IPS-18c (cell line): Measurements from ENCODE around the gene DHRSX.
"Not testable (repeated sequence)": the region's sequence is repeated elsewhere in the genome, so short reads cannot be mapped to it uniquely, and the experiment has no call there.

ENCODE experiments used
- H3K4me3 ChIP-seq: 2 replicates; pipeline ENCODE4 v1.7.0; 2013; ENCODE audit warnings: low read depth, mild to moderate bottlenecking, low read length, moderate library complexity; ENCODE audit not compliant: insufficient read depth
- H3K9me3 ChIP-seq: one replicate; pipeline ENCODE4 v1.6.1; 2013; ENCODE audit warnings: mild to moderate bottlenecking, low read length, moderate library complexity; ENCODE audit not compliant: control insufficient read depth, insufficient read depth

Gene DHRSX

GRCh38 chrX:2226182-2226581 is 274.6 kb downstream of the DHRSX start:
- Histone ChIP-seq H3K4me3 (no peak overlapping the region), H3K9me3 (no peaks in the 10 kb centered on the region)

DNA sequence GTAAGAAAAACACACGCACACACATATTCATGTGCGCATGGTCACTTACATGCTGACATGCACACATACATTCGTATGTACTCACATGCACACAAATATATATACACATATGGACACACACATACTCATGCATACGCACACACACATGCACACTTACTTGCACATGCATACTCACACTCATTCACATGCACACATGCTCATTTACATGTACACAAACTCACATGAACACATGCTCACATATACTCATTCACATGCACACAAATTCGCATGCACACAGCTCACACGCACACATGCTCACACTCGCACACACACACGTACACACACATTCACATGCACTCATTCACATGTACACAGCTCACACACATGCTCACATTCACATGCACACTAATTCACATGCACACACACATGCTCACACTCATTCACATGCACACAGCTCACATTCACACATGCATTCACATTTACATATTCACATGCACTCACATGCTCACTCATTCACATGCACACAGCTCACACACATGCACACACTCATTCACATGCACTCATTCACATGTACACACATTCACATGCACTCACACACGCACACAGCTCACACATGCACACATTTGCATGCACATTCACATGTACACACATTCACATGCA is 276.1 kb downstream of the DHRSX start:
- Histone ChIP-seq H3K9me3 (peaks cover 3% of the 10 kb centered on the region), H3K4me3 (no peak overlapping the region)

DNA sequence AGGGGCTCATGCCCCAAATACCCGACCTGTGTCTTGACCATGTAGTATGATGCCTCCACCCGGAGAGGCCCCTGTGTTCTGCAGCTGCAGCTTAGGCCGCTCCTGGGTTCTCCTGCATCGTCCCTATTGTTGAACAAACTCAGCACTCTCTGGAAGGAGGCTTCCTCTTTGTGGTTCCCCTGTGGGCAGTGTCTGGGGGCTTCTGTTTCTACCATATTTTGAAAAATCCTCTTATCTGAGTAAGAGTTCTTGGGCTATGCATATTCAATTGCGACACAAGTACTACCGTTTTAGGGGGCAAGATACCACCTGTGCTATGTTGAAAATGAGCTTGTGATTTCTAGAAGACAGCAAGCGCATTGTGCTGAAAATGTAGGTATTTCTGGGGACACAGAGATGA is 276.6 kb downstream of the DHRSX start:
- peaks cover 4% of the 10 kb centered on the region for H3K9me3 ChIP-seq
- no peak overlapping the region for H3K4me3 ChIP-seq

DNA sequence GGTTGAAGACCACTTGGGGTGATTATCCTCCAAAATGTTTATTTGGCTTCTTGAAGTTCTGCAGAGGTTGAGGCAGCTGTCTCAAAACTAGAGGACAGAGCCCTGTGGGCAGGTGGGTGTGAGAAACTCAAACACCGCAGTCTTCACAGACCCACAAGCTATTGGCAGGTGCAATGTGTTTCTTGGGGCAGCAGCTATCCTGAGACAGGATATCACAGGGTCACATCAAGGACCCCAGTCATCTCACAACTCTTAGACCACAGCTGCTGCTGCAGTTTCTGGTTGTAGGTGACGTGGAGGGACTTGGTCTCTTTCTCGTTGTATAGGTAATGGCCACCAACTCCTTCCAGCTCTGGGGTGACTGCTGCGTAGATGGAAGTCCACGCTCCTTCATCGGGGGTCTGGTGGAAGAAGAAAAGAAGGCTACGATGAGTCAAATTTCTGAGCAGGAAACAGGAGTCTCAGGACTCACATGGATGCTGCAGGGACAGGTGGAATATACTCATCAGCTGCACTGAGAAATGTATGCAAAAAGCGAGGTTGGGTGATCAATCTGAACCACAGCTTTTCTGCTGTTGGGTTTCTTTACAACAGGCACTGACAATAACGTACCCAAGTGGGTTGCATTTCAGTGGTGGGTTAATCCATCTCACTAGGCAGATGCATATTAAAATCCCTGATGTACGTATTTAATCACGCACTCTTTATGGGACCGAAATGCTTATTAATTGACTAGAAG is 279.8 kb downstream of the DHRSX start:
- Histone ChIP-seq H3K4me3 (no peak overlapping the region), H3K9me3 (peaks cover 9% of the 10 kb centered on the region)

- peaks cover 10% of the 10 kb centered on the region for H3K9me3 ChIP-seq
Measured at GRCh38 chrX:2220296-2220695, 280.5 kb downstream of the DHRSX start.

DNA sequence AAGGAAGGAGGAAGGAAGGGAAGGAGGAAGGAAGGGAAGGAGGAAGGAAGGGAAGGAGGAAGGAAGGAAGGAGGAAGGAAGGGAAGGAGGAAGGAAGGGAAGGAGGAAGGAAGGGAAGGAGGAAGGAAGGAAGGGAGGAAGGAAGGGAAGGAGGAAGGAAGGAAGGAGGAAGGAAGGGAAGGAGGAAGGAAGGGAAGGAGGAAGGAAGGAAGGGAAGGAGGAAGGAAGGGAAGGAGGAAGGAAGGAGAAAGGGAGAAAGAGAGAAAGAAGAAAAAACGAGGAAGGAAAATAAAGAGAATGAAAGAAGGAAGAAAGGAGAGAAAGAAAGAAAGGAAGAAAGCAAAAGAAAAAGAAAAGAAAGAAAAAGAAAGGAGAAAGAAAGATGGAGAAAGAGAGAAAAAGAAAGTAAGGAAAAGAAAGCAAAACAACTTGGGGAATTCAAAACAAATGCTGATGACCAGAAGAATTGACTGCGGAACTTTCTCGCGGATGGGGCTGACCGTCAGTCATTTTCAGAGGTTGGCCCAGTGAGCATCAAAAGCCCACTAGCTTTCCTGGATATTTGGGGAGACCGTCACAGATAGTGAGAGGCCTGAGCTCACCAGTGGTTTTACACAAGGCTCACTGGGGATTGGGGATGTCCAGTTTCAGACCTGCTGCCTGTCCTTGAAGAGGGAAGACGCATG is 286.5 kb downstream of the DHRSX start:
- not testable (repeated sequence) for H3K9me3 ChIP-seq, H3K4me3 ChIP-seq

More at GRCh38 chrX:2220296-2220695, 280.5 kb downstream of the DHRSX start:
- no peak overlapping the region for H3K4me3 ChIP-seq

GRCh38 chrX:2211667-2212066 is 289.1 kb downstream of the DHRSX start:
- H3K4me3 ChIP-seq, result not testable (repeated sequence)

DNA sequence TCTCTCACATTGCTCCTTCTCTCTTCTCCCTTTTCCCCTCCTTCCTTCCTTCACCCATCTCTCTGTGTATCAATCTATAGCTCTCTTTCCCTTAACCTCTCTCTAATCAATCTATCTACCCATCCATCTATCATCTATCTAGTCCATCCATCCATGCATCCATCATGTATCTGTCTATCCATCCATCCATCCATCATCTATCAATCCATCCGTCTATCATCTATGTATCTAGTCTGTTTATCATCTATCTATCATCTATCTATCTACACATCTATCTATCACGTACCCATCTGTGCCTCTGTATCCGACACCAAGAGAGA is 307.5 kb downstream of the DHRSX start:
- peaks cover 8% of the 10 kb centered on the region for H3K9me3 ChIP-seq

More at GRCh38 chrX:2211667-2212066, 289.1 kb downstream of the DHRSX start:
- H3K9me3 ChIP-seq, result not testable (repeated sequence)

GRCh38 chrX:2192584-2193272 is 308.0 kb downstream of the DHRSX start:
- H3K9me3 ChIP-seq, result peaks cover 8% of the 10 kb centered on the region

More for the DNA sequence above, 307.5 kb downstream of the DHRSX start:
- H3K4me3 ChIP-seq, result no peak overlapping the region

GRCh38 chrX:2188840-2189239 is 311.9 kb downstream of the DHRSX start:
- Histone ChIP-seq H3K4me3 (no peak overlapping the region), H3K9me3 (peaks cover 8% of the 10 kb centered on the region)

More at GRCh38 chrX:2192584-2193272, 308.0 kb downstream of the DHRSX start:
- no peak overlapping the region for H3K4me3 ChIP-seq

DNA sequence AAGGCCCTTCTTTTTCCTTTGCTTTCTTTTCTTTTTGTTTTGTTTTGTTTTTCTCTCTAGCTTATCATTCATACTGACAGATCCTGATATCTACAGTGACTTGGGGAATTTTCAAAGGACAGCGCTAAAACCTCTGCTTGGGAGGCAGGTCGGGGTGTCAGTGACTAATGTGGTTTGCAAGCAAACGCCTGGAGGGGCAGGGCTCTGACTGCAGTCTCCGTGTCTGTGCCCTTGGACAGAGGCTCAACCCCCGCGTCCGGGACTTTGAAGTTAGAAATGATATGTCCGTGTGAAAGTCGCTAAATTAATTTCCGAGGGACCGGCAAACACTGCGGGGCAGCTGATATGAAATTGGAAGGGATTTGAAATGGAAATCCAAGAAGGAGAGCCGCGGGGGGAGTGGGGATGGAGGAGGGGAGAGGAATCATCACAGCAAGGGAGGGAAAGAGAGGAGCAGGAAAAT is 312.4 kb downstream of the DHRSX start:
- Histone ChIP-seq H3K9me3 (peaks cover 8% of the 10 kb centered on the region), H3K4me3 (no peak overlapping the region)

DNA sequence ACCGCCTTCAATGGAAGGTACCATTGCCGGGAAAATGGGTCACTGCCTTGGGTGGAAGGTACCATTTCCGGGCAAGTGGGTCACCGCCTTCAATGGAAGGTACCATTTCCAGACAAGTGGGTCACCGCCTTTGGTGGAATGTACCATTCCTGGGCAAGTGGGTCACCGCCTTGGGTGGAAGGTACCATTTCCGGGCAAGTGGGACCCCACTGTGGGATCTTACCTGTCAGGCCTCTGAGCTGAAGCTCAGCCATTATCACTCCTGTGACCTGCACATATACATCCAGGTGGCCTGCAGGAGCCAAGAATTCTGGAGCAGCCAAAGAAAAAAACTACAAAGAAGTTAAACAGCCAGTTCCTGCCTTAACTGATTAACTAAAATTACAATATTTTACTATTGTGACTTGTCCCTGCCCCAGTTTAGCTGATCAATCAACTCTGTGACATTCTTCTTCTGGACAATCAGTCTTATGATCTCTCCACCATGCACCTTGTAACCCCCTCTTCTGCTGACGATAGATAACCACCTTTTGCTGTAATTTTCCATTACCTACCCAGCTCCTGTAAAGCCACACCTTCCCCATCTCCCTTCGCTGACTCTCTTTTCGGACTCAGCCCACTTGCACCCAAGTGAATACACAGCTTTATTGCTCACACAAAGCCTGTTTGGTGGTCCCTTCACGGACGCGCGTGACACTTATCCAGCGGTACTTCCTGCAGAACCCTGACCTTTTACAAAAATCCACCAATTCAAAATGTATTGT is 313.2 kb downstream of the DHRSX start:
- H3K9me3 ChIP-seq, result peaks cover 8% of the 10 kb centered on the region

DNA sequence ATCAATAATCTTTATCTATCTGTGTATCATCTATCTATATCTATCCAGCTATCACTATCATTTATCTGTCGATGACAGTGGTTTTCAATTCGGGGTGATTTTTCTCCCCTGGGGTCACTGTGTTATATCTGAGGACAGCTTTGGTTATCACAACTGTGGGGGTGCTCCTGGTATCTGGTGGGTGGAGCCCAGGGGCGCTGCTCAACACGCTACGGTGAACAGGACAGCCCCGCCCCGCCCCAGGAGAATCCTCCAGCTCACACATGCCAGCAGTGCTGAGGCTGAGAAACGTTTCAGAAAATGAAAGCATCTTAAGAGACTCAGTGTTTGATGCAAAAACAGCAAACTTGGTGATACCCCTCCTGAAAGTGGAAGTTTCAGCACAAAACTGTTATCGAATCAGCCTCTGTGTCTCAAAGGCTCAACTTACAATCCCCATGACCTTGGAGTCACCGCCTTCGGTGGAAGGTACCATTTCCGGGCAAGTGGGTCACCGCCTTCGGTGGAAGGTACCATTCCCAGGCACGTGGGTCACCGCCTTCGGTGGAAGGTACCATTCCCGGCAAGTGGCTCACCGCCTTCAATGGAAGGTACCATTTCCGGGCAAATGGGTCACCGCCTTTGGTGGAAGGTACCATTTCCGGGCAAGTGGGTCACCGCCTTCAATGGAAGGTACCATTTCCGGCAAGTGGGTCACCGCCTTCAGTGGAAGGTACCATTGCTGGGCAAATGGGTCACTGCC is 315.3 kb downstream of the DHRSX start:
- Histone ChIP-seq H3K9me3 (peaks cover 8% of the 10 kb centered on the region), H3K4me3 (no peak overlapping the region)

More for the DNA sequence above, 313.2 kb downstream of the DHRSX start:
- no peak overlapping the region for H3K4me3 ChIP-seq

- Histone ChIP-seq H3K4me3 (no peak overlapping the region), H3K9me3 (peaks cover 8% of the 10 kb centered on the region)
Measured at GRCh38 chrX:2184089-2184488, 316.7 kb downstream of the DHRSX start.

DNA sequence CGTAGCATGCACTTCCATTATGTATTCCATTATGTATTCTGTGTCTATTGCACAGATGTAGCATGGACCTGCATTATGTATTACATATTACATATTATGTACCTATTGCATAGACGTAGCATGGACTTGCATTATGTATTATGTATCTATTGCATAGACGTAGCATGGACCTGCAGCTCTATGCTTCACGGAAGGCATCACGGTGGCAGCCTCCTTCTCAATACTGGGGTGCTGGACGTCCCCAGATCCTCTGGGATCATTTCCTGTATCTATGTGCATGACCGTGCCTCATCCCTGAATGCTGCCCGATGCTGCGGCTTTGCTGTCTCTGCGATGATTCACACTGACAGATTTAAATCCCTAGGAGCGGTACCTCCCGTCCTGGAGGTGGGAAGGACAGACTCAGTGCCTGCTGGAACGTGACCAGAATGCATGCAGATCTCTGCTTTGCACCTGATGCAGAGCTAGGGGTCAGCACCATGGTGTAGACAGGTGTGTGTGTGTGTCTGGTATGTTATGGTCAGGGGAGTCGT is 317.5 kb downstream of the DHRSX start:
- H3K4me3 ChIP-seq, result no peak overlapping the region

DNA sequence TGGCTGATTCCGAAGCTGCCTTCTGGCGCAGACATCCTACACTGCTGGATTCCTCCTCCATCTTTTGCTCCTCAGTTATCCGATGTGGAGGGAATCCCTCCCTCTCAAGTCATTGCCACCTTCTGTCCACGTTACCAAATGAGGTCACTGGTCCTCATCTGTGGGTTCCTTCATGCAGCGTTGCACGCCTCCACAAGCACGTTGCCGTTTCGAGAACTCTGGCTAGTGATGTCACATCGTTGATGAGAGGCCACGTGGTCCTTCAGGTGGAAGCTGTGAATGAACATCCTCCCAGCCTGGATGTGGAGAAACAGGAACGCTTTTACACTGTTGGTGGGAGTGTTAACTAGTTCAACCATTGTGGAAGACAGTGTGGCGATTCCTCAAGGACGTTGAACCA is 323.2 kb downstream of the DHRSX start:
- no peak overlapping the region for H3K4me3 ChIP-seq

More for the DNA sequence above, 317.5 kb downstream of the DHRSX start:
- H3K9me3 ChIP-seq, result peaks cover 5% of the 10 kb centered on the region

More for the DNA sequence above, 323.2 kb downstream of the DHRSX start:
- H3K9me3 ChIP-seq, result no peaks in the 10 kb centered on the region
